Esophagus muscularis mucosa (tissue), 4 donors: ENCODE measurements around the gene KDSR. TPM values are rescaled to one million over a fixed set of nuclear protein-coding genes. Genes with fewer than 3 reads are reported as not detected.

ENCODE experiments used
- DNase-seq: peaks from one replicate; pipeline ENCODE4 v3.0.0-alpha.2; 2017; ENCODE audit errors: extremely low spot score
- H3K27ac ChIP-seq, 4 donors: fragments of 200-600 bp; sonication (generic); replicated peaks in 1 of 4; 1 replicate in 3 of 4; 2 replicates in 1 of 4; pipeline ENCODE4 v1.5.1; 2016 to 2019; ENCODE audit warnings: mild to moderate bottlenecking in 1 of 4
- H3K27me3 ChIP-seq, 4 donors: fragments of 200-600 bp; sonication (generic); one replicate each; pipeline versions ENCODE4 v1.5.1 to v1.6.0; 2016 to 2019
- H3K36me3 ChIP-seq, 4 donors: fragments of 200-600 bp; sonication (generic); one replicate each; pipeline ENCODE4 v1.5.1; 2016 to 2019
- H3K4me1 ChIP-seq, 4 donors: fragments of 200-600 bp; sonication (generic); one replicate each; pipeline ENCODE4 v1.5.1; 2016 to 2019
- H3K4me3 ChIP-seq, 4 donors: fragments of 200-600 bp; sonication (generic); 1 replicate in 2 of 4; 2 replicates in 2 of 4; pipeline ENCODE4 v1.5.1; 2016 to 2019; ENCODE audit warnings: mild to moderate bottlenecking in 4 of 4, moderate library complexity in 1 of 4
- H3K9me3 ChIP-seq, 4 donors: fragments of 200-600 bp; sonication (generic); 1 replicate in 3 of 4; 2 replicates in 1 of 4; pipeline ENCODE4 v1.5.1; 2016 to 2019
- CTCF ChIP-seq, 3 experiments: fragments of 200-600 bp in 2 of 3; fragments of 450-650 bp in 1 of 3; sonication (generic) in 2 of 3; IDR thresholded peaks; one replicate each; pipeline ENCODE4 v1.5.1; 2017 to 2019; ENCODE audit warnings: antibody characterized with exemption in 3 of 3, mild to moderate bottlenecking in 2 of 3, moderate library complexity in 1 of 3
- EP300 ChIP-seq: sonication (generic); formaldehyde crosslinking; IDR thresholded peaks from one replicate; pipeline ENCODE4 v1.6.1; 2017; ENCODE audit warnings: antibody characterized with exemption
- POLR2A ChIP-seq: fragments of 450-650 bp; IDR thresholded peaks from one replicate; pipeline ENCODE4 v1.6.1; 2017; ENCODE audit warnings: antibody characterized with exemption, moderate library complexity, mild to moderate bottlenecking, low read depth
- POLR2AphosphoS5 ChIP-seq, 2 donors: sonication (generic); formaldehyde crosslinking; IDR thresholded peaks; one replicate each; pipeline ENCODE4 v1.6.1; 2017; ENCODE audit warnings: antibody characterized with exemption in 2 of 2
- WGBS: methylation state at CpG from one replicate; pipeline ENCODE4 v1.1.5; 2018; 5-methylcytosine and 5-hydroxymethylcytosine counted together
- intact Hi-C: fragments of 100-400 bp; cut with DNase I; formaldehyde crosslinking; loops from one replicate; pipeline ENCODE4 v1.15.1; 2023
- total RNA-seq, 4 donors: library from RNA; depleted of rRNA; stranded (reverse); fragments of >200 nt; gene quantifications; one replicate each; pipeline versions ENCODE4 v1.1.0 to v1.2.1, GENCODE V29; 2016

The KDSR gene
- total RNA-seq, 4 donors from 2014 or later: 41.8 to 58.8 (median 49.8) TPM

DNA sequence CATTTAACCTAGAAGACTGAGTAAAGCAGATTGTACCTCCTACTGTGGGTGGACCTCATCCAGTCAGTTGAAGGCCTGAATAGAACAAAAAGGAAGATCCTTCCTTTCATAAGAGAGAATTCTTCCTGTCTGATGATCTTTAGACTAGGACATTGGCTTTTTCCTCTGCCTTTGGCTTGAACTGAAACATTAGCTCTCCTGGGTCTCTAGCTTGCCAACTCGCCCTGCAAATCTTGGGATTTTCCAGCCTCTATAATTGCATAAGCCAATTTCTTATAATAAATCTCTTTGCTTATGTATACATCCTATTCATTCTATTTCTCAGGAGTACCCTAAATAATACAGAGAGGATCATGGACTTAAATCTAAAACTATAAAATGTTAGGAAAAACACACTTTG lies 6.2 kb upstream of the KDSR start:
- 80% methylated on average over 1 of the region's 1 CpG for WGBS
- TF ChIP-seq EP300 (no peak), POLR2A (no peak), POLR2AphosphoS5 (IDR thresholded peaks at IDR 0.05) (no peak), CTCF (IDR thresholded peaks at IDR 0.05) (no peak)
- intact Hi-C loops: no loop called here

DNA sequence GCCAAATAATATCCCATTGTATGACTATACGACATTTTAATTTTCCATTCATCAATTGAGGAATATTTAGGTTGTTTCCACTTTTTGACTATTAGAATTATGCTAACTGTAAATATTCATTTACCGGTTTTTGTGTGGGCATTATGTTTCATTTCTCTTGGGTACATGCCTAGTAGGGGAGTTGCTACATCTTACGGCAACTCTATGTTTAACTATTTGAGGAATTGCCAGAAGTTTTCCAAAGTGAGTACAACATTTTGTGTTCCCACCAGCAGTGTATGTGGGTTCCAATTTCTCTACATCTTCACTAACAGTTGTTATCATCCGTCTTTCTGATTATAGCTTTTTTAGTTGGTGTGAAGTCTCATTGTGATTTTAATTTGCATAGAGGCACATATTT lies 1.6 kb upstream of the KDSR start:
- DNase-seq: no peak
- TF ChIP-seq POLR2AphosphoS5 (IDR thresholded peaks at IDR 0.05): no peak
- TF ChIP-seq EP300: no peak
- TF ChIP-seq CTCF (IDR thresholded peaks at IDR 0.05): no peak
- no peak for TF ChIP-seq POLR2A
- WGBS: 74% methylated on average over 4 of the region's 4 CpGs
- Histone ChIP-seq H3K9me3 (no peaks in the 10 kb centered on the region), H3K36me3 (no peaks in the 10 kb centered on the region), H3K27ac (no peak overlapping the region), H3K4me3 (peak overlapping the region in 1 of 4 donors; percentile 97), H3K27me3 (no peaks in the 10 kb centered on the region), H3K4me1 (peaks cover 11 to 35% (median 27%) of the 10 kb centered on the region in 4 donors)
- intact Hi-C loops: loop anchor here (5.0 kb wide), 1 partner anchor 54 kb away; the partner anchor contains the start of gene VPS4B

More for the DNA sequence above, 6.2 kb upstream of the KDSR start:
- Histone ChIP-seq H3K4me1 (peaks cover 0 to 7% (median 2%) of the 10 kb centered on the region in 4 donors), H3K9me3 (peaks cover 0 to 9% (median 6%) of the 10 kb centered on the region in 4 donors), H3K4me3 (no peak overlapping the region), H3K27ac (no peak overlapping the region), H3K27me3 (no peaks in the 10 kb centered on the region), H3K36me3 (no peaks in the 10 kb centered on the region)
- no peak for DNase-seq

DNA sequence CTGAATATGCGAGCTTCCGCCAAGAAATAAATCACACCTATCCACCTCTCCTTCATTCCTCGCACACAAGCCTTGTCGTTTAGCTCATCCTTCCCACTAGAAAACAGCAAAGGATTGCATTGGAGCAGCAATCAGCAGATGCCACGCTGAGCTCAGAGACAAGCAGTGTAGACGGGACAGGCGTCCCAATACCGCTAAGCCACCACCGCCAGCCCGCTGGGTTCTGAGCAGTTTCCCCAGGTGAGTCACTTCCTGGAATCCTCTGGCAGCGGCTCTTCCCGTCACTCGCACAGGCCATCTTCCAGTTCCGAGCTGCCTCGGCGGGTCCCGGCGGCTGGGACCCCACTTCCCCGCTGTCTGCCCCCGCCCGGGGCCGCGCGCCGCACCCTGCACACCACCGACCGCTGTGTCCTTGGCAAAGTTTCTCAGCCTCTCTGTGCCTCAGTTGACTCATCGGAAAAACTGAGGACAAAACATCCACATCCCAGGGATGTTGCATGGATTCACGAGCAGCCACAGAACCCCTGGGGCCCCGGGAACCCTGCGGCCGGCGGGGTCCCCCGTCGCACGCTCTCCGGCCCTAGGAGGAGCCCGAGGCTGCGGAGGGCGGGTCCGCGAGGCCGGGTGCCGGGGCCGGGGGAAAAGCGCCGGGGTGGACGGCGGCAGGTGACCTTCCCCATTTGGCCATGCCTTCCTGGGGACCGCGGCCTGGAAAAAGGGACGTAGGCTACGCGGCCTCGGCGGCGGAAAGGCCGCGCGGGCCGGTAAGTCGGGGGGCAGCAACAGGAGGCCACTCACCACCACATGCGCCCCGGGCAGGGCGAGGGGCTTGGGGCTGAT lies 573 bp downstream of the KDSR start:
- no peaks in the 10 kb centered on the region for H3K27me3 ChIP-seq
- DNase-seq: no peak
- TF ChIP-seq EP300 (peak; percentile 37), POLR2AphosphoS5 (IDR thresholded peaks at IDR 0.05) (peak in 1 of 2 donors; percentile 16), CTCF (IDR thresholded peaks at IDR 0.05) (no peak)
- H3K27ac ChIP-seq: peak overlapping the region; percentile 95 to 98 (median 98)
- no peaks in the 10 kb centered on the region for H3K9me3 ChIP-seq
- H3K36me3 ChIP-seq: peaks cover 11 to 15% (median 13%) of the 10 kb centered on the region in 4 donors
- H3K4me1 ChIP-seq: peaks cover 11 to 35% (median 27%) of the 10 kb centered on the region in 4 donors
- WGBS: 0% methylated on average over 22 of the region's 65 CpGs
- H3K4me3 ChIP-seq: peak overlapping the region; percentile 85 to 97 (median 90)
- intact Hi-C loops: loop anchor here (5.0 kb wide), 1 partner anchor 56 kb away; the partner anchor contains the start of gene VPS4B

DNA sequence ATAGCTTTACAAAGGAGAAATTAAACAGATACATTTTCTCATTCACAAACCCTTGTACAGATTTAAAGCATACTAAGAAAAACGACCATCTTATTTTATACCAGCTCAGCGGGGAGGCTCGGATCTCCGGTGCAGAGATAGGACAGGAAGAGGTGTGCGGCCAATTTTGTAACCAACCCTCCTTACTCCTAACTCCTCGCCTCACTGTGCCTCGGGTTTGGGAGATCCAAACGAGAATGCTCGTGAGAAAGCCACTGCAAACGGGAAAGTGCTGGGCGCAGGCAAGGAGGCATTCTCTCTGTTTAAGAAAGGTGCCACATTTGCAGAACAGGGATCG lies 1.2 kb downstream of the KDSR start:
- 1% methylated on average over 12 of the region's 12 CpGs for WGBS
- no peaks in the 10 kb centered on the region for H3K9me3 ChIP-seq
- peak overlapping the region; percentile 85 to 97 (median 90) for H3K4me3 ChIP-seq
- no peak for DNase-seq
- peaks cover 11 to 35% (median 27%) of the 10 kb centered on the region in 4 donors for H3K4me1 ChIP-seq
- peaks cover 15 to 21% (median 17%) of the 10 kb centered on the region in 4 donors for H3K36me3 ChIP-seq
- no peaks in the 10 kb centered on the region for H3K27me3 ChIP-seq
- intact Hi-C loops: loop anchor here (5.0 kb wide), 1 partner anchor 56 kb away; the partner anchor contains the start of gene VPS4B
- H3K27ac ChIP-seq: peak overlapping the region; percentile 95 to 98 (median 98)
- TF ChIP-seq POLR2A (no peak), POLR2AphosphoS5 (IDR thresholded peaks at IDR 0.05) (no peak), EP300 (no peak), CTCF (IDR thresholded peaks at IDR 0.05) (no peak)
